SK-N-SH treated with all-trans-retinoic acid at 6 μM for 48 hours (cell line): ENCODE measurements around the gene GMIP.

Experiments
- ATAC-seq: fragments of 200-7000 bp; cut with Tn5 transposase; 3 replicates; pipeline ENCODE4 v1.9.1; 2020; ENCODE audit warnings: mild to moderate bottlenecking, moderate library complexity
- ARNTL ChIP-seq: fragments of 450-650 bp; formaldehyde crosslinking; IDR thresholded peaks from 2 replicates; pipeline ENCODE4 v1.5.0; 2020; ENCODE audit warnings: low read depth, mild to moderate bottlenecking, moderate library complexity, borderline replicate concordance
- BACH2 ChIP-seq: fragments of 250-450 bp; sonication (Bioruptor Pico); IDR thresholded peaks from 2 replicates; pipeline ENCODE4 v1.9.0; 2021; ENCODE audit warnings: mild to moderate bottlenecking, borderline replicate concordance
- CSDC2 ChIP-seq: fragments of 250-450 bp; sonication (Bioruptor Pico); IDR thresholded peaks from 2 replicates; pipeline ENCODE4 v1.5.0; 2020; ENCODE audit warnings: mild to moderate bottlenecking, moderate library complexity
- ESRRG ChIP-seq: fragments of 250-450 bp; sonication (Bioruptor Pico); IDR thresholded peaks from 2 replicates; pipeline ENCODE4 v1.6.1; 2021; ENCODE audit warnings: mild to moderate bottlenecking
- GLIS3 ChIP-seq: fragments of 250-450 bp; sonication (Bioruptor Pico); IDR thresholded peaks from 2 replicates; pipeline ENCODE4 v1.5.0; 2020; ENCODE audit warnings: mild to moderate bottlenecking, moderate library complexity
- ISL1 ChIP-seq: fragments of 250-450 bp; sonication (Bioruptor Pico); IDR thresholded peaks from 2 replicates; pipeline ENCODE4 v2.1.2; 2022; ENCODE audit warnings: mild to moderate bottlenecking, moderate library complexity
- RARB ChIP-seq: fragments of 250-450 bp; sonication (Bioruptor Pico); IDR thresholded peaks from 2 replicates; pipeline ENCODE4 v1.8.0; 2021; ENCODE audit warnings: mild to moderate bottlenecking, moderate library complexity
- SNAI2 ChIP-seq: fragments of 250-450 bp; sonication (Bioruptor Pico); IDR thresholded peaks from 2 replicates; pipeline ENCODE4 v1.5.0; 2020; ENCODE audit warnings: mild to moderate bottlenecking, moderate library complexity
- TCF4 ChIP-seq: fragments of 250-450 bp; sonication (Bioruptor Pico); IDR thresholded peaks from 2 replicates; pipeline ENCODE4 v1.8.0; 2021; ENCODE audit warnings: mild to moderate bottlenecking, moderate library complexity, borderline replicate concordance
- TOX ChIP-seq: fragments of 250-450 bp; sonication (Bioruptor Pico); IDR thresholded peaks from 2 replicates; pipeline ENCODE4 v1.8.0; 2021; ENCODE audit warnings: mild to moderate bottlenecking, moderate library complexity, borderline replicate concordance
- ZC3H10 ChIP-seq: fragments of 250-450 bp; sonication (Bioruptor Pico); IDR thresholded peaks from 2 replicates; pipeline ENCODE4 v1.5.1; 2021; ENCODE audit warnings: mild to moderate bottlenecking, moderate library complexity
- ZFP3 ChIP-seq: fragments of 250-450 bp; sonication (Bioruptor Pico); IDR thresholded peaks from 2 replicates; pipeline ENCODE4 v1.5.0; 2020; ENCODE audit warnings: mild to moderate bottlenecking, moderate library complexity
- ZNF565 ChIP-seq: fragments of 450-650 bp; formaldehyde crosslinking; conservative IDR thresholded peaks from 2 replicates; pipeline ENCODE4 v1.5.0; 2020; ENCODE audit warnings: low read depth, mild to moderate bottlenecking, moderate library complexity
- ZNF70 ChIP-seq: fragments of 450-650 bp; formaldehyde crosslinking; IDR thresholded peaks from 2 replicates; pipeline ENCODE4 v1.5.0; 2020; ENCODE audit warnings: mild to moderate bottlenecking, moderate library complexity
- ZNF8 ChIP-seq: fragments of 450-650 bp; formaldehyde crosslinking; IDR thresholded peaks from 2 replicates; pipeline ENCODE4 v1.5.0; 2020; ENCODE audit warnings: mild to moderate bottlenecking, moderate library complexity
- TF ChIP-seq, protein P1 (sequence below): fragments of 250-450 bp; sonication (Bioruptor Pico); IDR thresholded peaks from 2 replicates; pipeline ENCODE4 v1.5.1; 2020; ENCODE audit warnings: low read depth, mild to moderate bottlenecking, moderate library complexity
- TF ChIP-seq, protein P2 (sequence below): fragments of 250-450 bp; sonication (Bioruptor Pico); IDR thresholded peaks from 2 replicates; pipeline ENCODE4 v1.5.0; 2020; ENCODE audit warnings: mild to moderate bottlenecking, moderate library complexity
- TF ChIP-seq, protein P3 (sequence below): fragments of 250-450 bp; sonication (Bioruptor Pico); IDR thresholded peaks from 2 replicates; pipeline ENCODE4 v1.8.0; 2020; ENCODE audit warnings: mild to moderate bottlenecking, moderate library complexity, borderline replicate concordance
- TF ChIP-seq, protein P4 (sequence below): fragments of 250-450 bp; sonication (Bioruptor Pico); IDR thresholded peaks from 2 replicates; pipeline ENCODE4 v1.8.0; 2021; ENCODE audit warnings: low read depth, mild to moderate bottlenecking, moderate library complexity, borderline replicate concordance
- TF ChIP-seq, protein P5 (sequence below): fragments of 250-450 bp; sonication (Bioruptor Pico); IDR thresholded peaks from 2 replicates; pipeline ENCODE4 v1.5.1; 2021; ENCODE audit warnings: mild to moderate bottlenecking, moderate library complexity

GMIP gene

DNA sequence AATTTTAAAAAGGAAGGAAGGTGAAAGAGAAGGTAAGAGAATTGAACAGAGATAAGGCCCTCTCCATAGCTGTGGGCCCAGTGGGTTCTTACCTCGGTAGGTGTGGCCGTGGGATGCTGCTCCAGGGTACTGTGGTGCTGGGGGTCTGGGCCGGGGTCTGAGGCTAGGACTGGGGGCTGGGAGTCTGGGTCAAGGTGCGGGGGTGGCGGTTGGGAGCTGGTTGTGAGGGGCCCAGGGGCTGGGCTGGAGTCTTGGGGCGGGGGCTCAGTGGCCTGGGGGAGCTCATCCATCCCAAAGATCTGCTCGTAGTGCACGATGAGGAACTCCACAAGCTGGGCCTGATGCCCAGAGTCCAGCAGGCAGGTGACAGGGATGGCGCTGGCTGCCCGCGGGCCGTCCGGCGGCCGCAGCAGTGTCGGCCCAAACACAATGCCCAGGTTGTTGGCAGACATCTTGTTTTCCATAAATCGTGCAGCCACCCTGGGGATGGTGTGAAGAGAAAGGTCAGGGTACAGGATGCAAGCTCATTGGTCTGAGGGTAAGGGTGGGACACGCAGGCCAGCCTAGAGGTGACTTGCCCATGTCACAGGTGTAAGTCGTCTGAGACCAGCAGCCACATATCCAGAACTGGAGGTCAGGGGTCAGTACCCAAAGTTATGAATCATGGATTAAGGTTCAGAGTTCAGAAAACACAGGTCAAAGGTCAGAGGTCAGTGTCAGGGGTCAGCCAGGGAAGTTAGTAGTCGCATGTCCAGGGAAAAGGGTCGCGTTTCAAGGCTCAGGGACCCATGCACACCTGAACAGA, 9.5 kb downstream of the GMIP start:
- TF ChIP-seq, protein P1, sequence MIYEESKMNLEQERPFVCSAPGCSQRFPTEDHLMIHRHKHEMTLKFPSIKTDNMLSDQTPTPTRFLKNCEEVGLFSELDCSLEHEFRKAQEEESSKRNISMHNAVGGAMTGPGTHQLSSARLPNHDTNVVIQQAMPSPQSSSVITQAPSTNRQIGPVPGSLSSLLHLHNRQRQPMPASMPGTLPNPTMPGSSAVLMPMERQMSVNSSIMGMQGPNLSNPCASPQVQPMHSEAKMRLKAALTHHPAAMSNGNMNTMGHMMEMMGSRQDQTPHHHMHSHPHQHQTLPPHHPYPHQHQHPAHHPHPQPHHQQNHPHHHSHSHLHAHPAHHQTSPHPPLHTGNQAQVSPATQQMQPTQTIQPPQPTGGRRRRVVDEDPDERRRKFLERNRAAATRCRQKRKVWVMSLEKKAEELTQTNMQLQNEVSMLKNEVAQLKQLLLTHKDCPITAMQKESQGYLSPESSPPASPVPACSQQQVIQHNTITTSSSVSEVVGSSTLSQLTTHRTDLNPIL: no peak
- no peak for TF ChIP-seq ZNF8 (CRISPR knock-in tag)
- no peak for TF ChIP-seq CSDC2 (CRISPR knock-in tag)
- TF ChIP-seq, protein P2, sequence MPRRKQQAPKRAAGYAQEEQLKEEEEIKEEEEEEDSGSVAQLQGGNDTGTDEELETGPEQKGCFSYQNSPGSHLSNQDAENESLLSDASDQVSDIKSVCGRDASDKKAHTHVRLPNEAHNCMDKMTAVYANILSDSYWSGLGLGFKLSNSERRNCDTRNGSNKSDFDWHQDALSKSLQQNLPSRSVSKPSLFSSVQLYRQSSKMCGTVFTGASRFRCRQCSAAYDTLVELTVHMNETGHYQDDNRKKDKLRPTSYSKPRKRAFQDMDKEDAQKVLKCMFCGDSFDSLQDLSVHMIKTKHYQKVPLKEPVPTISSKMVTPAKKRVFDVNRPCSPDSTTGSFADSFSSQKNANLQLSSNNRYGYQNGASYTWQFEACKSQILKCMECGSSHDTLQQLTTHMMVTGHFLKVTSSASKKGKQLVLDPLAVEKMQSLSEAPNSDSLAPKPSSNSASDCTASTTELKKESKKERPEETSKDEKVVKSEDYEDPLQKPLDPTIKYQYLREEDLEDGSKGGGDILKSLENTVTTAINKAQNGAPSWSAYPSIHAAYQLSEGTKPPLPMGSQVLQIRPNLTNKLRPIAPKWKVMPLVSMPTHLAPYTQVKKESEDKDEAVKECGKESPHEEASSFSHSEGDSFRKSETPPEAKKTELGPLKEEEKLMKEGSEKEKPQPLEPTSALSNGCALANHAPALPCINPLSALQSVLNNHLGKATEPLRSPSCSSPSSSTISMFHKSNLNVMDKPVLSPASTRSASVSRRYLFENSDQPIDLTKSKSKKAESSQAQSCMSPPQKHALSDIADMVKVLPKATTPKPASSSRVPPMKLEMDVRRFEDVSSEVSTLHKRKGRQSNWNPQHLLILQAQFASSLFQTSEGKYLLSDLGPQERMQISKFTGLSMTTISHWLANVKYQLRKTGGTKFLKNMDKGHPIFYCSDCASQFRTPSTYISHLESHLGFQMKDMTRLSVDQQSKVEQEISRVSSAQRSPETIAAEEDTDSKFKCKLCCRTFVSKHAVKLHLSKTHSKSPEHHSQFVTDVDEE: no peak
- no peak for TF ChIP-seq ESRRG (CRISPR knock-in tag)
- no peak for TF ChIP-seq BACH2 (CRISPR knock-in tag)
- TF ChIP-seq, protein P3, sequence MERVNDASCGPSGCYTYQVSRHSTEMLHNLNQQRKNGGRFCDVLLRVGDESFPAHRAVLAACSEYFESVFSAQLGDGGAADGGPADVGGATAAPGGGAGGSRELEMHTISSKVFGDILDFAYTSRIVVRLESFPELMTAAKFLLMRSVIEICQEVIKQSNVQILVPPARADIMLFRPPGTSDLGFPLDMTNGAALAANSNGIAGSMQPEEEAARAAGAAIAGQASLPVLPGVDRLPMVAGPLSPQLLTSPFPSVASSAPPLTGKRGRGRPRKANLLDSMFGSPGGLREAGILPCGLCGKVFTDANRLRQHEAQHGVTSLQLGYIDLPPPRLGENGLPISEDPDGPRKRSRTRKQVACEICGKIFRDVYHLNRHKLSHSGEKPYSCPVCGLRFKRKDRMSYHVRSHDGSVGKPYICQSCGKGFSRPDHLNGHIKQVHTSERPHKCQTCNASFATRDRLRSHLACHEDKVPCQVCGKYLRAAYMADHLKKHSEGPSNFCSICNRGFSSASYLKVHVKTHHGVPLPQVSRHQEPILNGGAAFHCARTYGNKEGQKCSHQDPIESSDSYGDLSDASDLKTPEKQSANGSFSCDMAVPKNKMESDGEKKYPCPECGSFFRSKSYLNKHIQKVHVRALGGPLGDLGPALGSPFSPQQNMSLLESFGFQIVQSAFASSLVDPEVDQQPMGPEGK: no peak
- TF ChIP-seq, protein P4, sequence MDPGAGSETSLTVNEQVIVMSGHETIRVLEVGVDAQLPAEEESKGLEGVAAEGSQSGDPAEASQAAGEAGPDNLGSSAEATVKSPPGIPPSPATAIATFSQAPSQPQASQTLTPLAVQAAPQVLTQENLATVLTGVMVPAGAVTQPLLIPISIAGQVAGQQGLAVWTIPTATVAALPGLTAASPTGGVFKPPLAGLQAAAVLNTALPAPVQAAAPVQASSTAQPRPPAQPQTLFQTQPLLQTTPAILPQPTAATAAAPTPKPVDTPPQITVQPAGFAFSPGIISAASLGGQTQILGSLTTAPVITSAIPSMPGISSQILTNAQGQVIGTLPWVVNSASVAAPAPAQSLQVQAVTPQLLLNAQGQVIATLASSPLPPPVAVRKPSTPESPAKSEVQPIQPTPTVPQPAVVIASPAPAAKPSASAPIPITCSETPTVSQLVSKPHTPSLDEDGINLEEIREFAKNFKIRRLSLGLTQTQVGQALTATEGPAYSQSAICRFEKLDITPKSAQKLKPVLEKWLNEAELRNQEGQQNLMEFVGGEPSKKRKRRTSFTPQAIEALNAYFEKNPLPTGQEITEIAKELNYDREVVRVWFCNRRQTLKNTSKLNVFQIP (CRISPR knock-in tag): no peak
- no peak for TF ChIP-seq ZNF70 (CRISPR knock-in tag)
- TF ChIP-seq, protein P5, sequence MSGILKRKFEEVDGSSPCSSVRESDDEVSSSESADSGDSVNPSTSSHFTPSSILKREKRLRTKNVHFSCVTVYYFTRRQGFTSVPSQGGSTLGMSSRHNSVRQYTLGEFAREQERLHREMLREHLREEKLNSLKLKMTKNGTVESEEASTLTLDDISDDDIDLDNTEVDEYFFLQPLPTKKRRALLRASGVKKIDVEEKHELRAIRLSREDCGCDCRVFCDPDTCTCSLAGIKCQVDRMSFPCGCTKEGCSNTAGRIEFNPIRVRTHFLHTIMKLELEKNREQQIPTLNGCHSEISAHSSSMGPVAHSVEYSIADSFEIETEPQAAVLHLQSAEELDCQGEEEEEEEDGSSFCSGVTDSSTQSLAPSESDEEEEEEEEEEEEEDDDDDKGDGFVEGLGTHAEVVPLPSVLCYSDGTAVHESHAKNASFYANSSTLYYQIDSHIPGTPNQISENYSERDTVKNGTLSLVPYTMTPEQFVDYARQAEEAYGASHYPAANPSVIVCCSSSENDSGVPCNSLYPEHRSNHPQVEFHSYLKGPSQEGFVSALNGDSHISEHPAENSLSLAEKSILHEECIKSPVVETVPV: no peak
- no peak for TF ChIP-seq ZNF565
- no peak for TF ChIP-seq ZC3H10 (CRISPR knock-in tag)
- TF ChIP-seq TOX (CRISPR knock-in tag): no peak
- no peak for TF ChIP-seq GLIS3 (CRISPR knock-in tag)
- no peak for TF ChIP-seq RARB
- no peak for TF ChIP-seq ISL1 (CRISPR knock-in tag)
- no peak for TF ChIP-seq ARNTL (CRISPR knock-in tag)
- no peak for ATAC-seq

DNA sequence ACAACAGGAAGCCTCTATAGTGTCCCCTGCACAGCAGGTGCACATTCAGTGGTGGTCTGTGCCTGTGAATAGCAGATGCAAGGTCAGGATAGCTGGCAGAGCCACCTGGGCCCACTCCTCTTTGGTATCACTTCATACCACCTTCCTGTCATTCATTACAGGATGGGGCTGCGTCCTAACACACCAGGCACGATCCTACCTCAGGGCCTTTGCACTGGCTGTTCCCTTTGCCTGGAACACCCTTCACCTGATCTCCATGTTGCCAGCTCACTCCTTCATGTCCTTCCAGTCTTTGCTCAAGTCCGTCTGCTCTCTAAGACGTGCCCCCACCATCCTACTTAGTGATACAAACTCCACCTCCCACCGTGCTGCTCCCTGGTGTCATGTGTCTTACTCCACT, 10.8 kb downstream of the GMIP start:
- no peak for ATAC-seq
- TF ChIP-seq ZNF8 (CRISPR knock-in tag) (no peak), ZC3H10 (CRISPR knock-in tag) (no peak), RARB (no peak), TOX (CRISPR knock-in tag) (no peak), SNAI2 (no peak), ZFP3 (CRISPR knock-in tag) (no peak), TCF4 (CRISPR knock-in tag) (no peak), ARNTL (CRISPR knock-in tag) (no peak), CSDC2 (CRISPR knock-in tag) (no peak), ZNF70 (CRISPR knock-in tag) (no peak), ISL1 (CRISPR knock-in tag) (no peak), GLIS3 (CRISPR knock-in tag) (no peak)
- TF ChIP-seq, protein P2: no peak
- TF ChIP-seq, protein P3: no peak
- TF ChIP-seq, protein P1: no peak
- TF ChIP-seq, protein P5: no peak
